ENCODE data around the gene PAK4. TPM values are rescaled to one million over a fixed set of nuclear protein-coding genes. Genes with fewer than 3 reads are reported as not detected.

Gene PAK4
- total RNA-seq, 1 experiment from 2014 or later = 63.1 TPM

DNA sequence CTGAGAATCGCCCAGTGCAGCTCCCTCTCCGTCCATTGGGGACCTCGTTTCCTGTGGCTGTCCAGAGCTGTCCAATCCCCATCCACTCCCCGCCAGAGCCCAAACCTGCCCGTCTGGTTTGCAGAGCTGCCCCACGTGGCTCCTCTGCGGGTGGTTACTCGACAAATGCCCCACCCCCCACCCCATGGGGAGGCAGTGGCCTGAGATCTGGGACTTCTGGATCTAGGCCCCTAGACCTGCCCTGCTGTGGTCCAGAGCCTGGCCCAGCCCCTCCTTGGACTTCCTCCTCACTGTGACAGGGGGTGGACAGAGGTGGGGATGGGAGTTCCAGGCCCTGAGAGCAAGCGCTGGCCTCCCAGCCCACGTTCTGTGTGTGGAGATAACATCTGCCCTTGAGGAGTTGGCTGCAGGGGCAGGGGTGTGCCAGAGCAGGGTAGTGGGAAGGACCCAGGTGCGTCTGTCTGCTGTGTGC is 29.1 kb downstream of the PAK4 start:
- H2BK120ac ChIP-seq (ENCODE audit: low read depth, low read length, poor library complexity, severe bottlenecking) = no peak overlapping the region
- no peak overlapping the region for H3K23ac ChIP-seq (ENCODE audit: insufficient read length, low read depth, low read length)
- no peak overlapping the region for H3K4me2 ChIP-seq (ENCODE audit: insufficient read depth, insufficient read length, low read length)
- Mint-ChIP-seq H3K36me3 (ENCODE audit: insufficient read depth in 1 of 3, low read depth in 3 of 3) (peaks cover 2 to 13% (median 6%) of the 10 kb centered on the region in 3 experiments; a peak in 6 of 7 replicates), H3K27ac (peak overlapping the region in 2 of 3 experiments; percentile 57 to 62; a peak in 2 of 7 replicates), H3K4me3 (no peak overlapping the region), H3K27me3 (ENCODE audit: low read depth) (no peaks in the 10 kb centered on the region), H3K4me1 (peaks cover 42 to 64% of the 10 kb centered on the region in 2 experiments), H3K9me3 (no peaks in the 10 kb centered on the region)
- no peaks in the 10 kb centered on the region for H3K27me3 ChIP-seq (ENCODE audit: insufficient read depth, low read length)
- H4K8ac ChIP-seq (replicated peaks; ENCODE audit: insufficient read length, low read depth, low read length) = no peak overlapping the region
- no peak overlapping the region for H2BK15ac ChIP-seq (ENCODE audit: low read depth, low read length)
- TF ChIP-seq, protein P1, sequence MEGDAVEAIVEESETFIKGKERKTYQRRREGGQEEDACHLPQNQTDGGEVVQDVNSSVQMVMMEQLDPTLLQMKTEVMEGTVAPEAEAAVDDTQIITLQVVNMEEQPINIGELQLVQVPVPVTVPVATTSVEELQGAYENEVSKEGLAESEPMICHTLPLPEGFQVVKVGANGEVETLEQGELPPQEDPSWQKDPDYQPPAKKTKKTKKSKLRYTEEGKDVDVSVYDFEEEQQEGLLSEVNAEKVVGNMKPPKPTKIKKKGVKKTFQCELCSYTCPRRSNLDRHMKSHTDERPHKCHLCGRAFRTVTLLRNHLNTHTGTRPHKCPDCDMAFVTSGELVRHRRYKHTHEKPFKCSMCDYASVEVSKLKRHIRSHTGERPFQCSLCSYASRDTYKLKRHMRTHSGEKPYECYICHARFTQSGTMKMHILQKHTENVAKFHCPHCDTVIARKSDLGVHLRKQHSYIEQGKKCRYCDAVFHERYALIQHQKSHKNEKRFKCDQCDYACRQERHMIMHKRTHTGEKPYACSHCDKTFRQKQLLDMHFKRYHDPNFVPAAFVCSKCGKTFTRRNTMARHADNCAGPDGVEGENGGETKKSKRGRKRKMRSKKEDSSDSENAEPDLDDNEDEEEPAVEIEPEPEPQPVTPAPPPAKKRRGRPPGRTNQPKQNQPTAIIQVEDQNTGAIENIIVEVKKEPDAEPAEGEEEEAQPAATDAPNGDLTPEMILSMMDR (conservative IDR thresholded peaks at IDR 0.05) = peak; percentile 31; the same call in 1 of the 3 replicates
- no peak overlapping the region for H2AK5ac ChIP-seq (ENCODE audit: insufficient read length, low read length)
- H3K18ac ChIP-seq (ENCODE audit: insufficient read length, low read depth, low read length) = no peak overlapping the region
- DNase-seq = peak; percentile 66
- H3K27ac ChIP-seq (ENCODE audit: insufficient read length, low read depth, low read length) = no peak overlapping the region
- H3K4me1 ChIP-seq (ENCODE audit: insufficient read depth, low read length) = peaks cover 5% of the 10 kb centered on the region; the same call in 1 of the 2 replicates
- no peaks in the 10 kb centered on the region for H3K9me3 ChIP-seq (ENCODE audit: control insufficient read depth, low read depth, low read length)
- peaks cover 4% of the 10 kb centered on the region; the same call in 1 of the 2 replicates for H3K79me2 ChIP-seq (ENCODE audit: insufficient read depth, low read length)
- H2BK5ac ChIP-seq (ENCODE audit: insufficient read length, low read length) = no peak overlapping the region
- H3K9ac ChIP-seq (ENCODE audit: extremely low read depth, insufficient read length, low read length) = no peak overlapping the region
- no peak overlapping the region for H3K56ac ChIP-seq (ENCODE audit: insufficient read length, low read depth, low read length)
- no peak overlapping the region for H3T11ph ChIP-seq (ENCODE audit: low read length)
- H4K91ac ChIP-seq (ENCODE audit: insufficient read length, low read depth, low read length) = no peak overlapping the region
- no peak overlapping the region for H3K4ac ChIP-seq (ENCODE audit: low read depth, low read length)
- H3K23me2 ChIP-seq (ENCODE audit: insufficient read length, low read depth, low read length, poor library complexity, severe bottlenecking) = peaks cover 2% of the 10 kb centered on the region
- H4K20me1 ChIP-seq (ENCODE audit: control insufficient read depth, insufficient read depth, insufficient read length) = peaks cover 5% of the 10 kb centered on the region
- no peak overlapping the region for H2BK12ac ChIP-seq (ENCODE audit: insufficient read length, low read depth, low read length)
- H2BK20ac ChIP-seq (ENCODE audit: low read depth, low read length, poor library complexity, severe bottlenecking) = no peak overlapping the region
- no peak overlapping the region for H4K5ac ChIP-seq (ENCODE audit: insufficient read length, low read depth, low read length)
- H3K79me1 ChIP-seq (ENCODE audit: insufficient read depth, low read depth, low read length, poor library complexity, severe bottlenecking) = no peaks in the 10 kb centered on the region
- WGBS (ENCODE audit: extremely low coverage, insufficient read length, low lambda C conversion rate) = no CpG with 5 or more reads among the region's 11 CpGs
- H2AFZ ChIP-seq (ENCODE audit: low read length) = no peak overlapping the region
- H3K14ac ChIP-seq (ENCODE audit: insufficient read depth, low read length) = no peak overlapping the region

All from H9 (cell line).